CD4-positive, alpha-beta T cell (primary cell): ENCODE results near the gene SEMA6D. TPM values are rescaled to one million over a fixed set of nuclear protein-coding genes. Genes with fewer than 3 reads are reported as not detected.

ENCODE experiments used
- ATAC-seq: fragments of 200-7000 bp; cut with Tn5 transposase; one replicate; pipeline ENCODE4 v1.10.0; 2022; ENCODE audit warnings: mild to moderate bottlenecking; ENCODE audit not compliant: poor library complexity
- CTCF ChIA-PET: fragments of 350-600 bp; sonication (Branson Sonifier 250); formaldehyde crosslinking; loops from one replicate; lab custom pipeline; 2021; ENCODE audit warnings: antibody characterized with exemption, inconsistent platforms; lab: Charles Lee
- POLR2A ChIA-PET: fragments of 350-600 bp; sonication (Branson Sonifier 250); formaldehyde crosslinking; loops from one replicate; lab custom pipeline; 2021; ENCODE audit warnings: antibody characterized with exemption, inconsistent platforms; lab: Charles Lee
- DNase-seq, 14 experiments: peaks; one replicate each; pipeline ENCODE4 v3.0.0-alpha.2; 2013 to 2020; ENCODE audit warnings: mixed read lengths in 2 of 14
- H3K27ac ChIP-seq, 2 donors: one replicate each; pipeline versions ENCODE4 v1.5.1 to v1.7.0; 2013; ENCODE audit warnings: low read length in 2 of 2, low read depth in 1 of 2, mild to moderate bottlenecking in 1 of 2
- H3K27me3 ChIP-seq, 2 experiments: 1 replicate in 1 of 2; 2 replicates in 1 of 2; pipeline versions ENCODE4 v1.6.1 to v1.7.0; 2013; ENCODE audit warnings: low read length in 2 of 2, control low read depth in 1 of 2, mild to moderate bottlenecking in 1 of 2, moderate library complexity in 1 of 2; ENCODE audit not compliant: insufficient read depth in 2 of 2, control insufficient read depth in 1 of 2
- H3K36me3 ChIP-seq: one replicate; pipeline ENCODE4 v1.6.1; 2013; ENCODE audit warnings: low read length, control low read depth; ENCODE audit not compliant: insufficient read depth
- H3K4me1 ChIP-seq: one replicate; pipeline ENCODE4 v1.6.1; 2013; ENCODE audit warnings: low read length, control low read depth; ENCODE audit not compliant: insufficient read depth
- H3K4me3 ChIP-seq: one replicate; pipeline ENCODE4 v1.5.1; 2013; ENCODE audit warnings: mild to moderate bottlenecking, low read length, moderate library complexity
- H3K9me3 ChIP-seq, 2 experiments: 1 replicate in 1 of 2; 2 replicates in 1 of 2; pipeline versions ENCODE4 v1.6.1 to v1.7.0; 2013; ENCODE audit warnings: low read length in 2 of 2, mild to moderate bottlenecking in 2 of 2, control low read depth in 1 of 2, moderate library complexity in 1 of 2; ENCODE audit not compliant: control insufficient read depth in 1 of 2, insufficient read depth in 1 of 2
- H3K27ac Mint-ChIP-seq: one replicate; pipeline ENCODE4 v1.8.0; 2020; ENCODE audit warnings: mixed read lengths
- H3K27me3 Mint-ChIP-seq: one replicate; pipeline ENCODE4 v1.8.0; 2021; ENCODE audit warnings: mixed read lengths
- H3K36me3 Mint-ChIP-seq: one replicate; pipeline ENCODE4 v1.8.0; 2021; ENCODE audit warnings: low read depth, mixed read lengths
- H3K4me1 Mint-ChIP-seq: one replicate; pipeline ENCODE4 v1.8.0; 2021; ENCODE audit warnings: low read depth, mixed read lengths
- H3K4me3 Mint-ChIP-seq: one replicate; pipeline ENCODE4 v1.8.0; 2020; ENCODE audit warnings: mild to moderate bottlenecking, mixed read lengths
- H3K9me3 Mint-ChIP-seq: one replicate; pipeline ENCODE4 v1.8.0; 2020; ENCODE audit warnings: mixed read lengths
- intact Hi-C, 2 experiments: fragments of 100-400 bp; cut with DNase I in 1 of 2; cut with micrococcal nuclease in 1 of 2; formaldehyde crosslinking; loops; one replicate each; pipeline versions ENCODE4 v1.15.1 to v1.9.0; 2023 to 2025; cut with DNase I, micrococcal nuclease
- total RNA-seq, 174 experiments: library from RNA in 2 of 174; stranded (reverse) in 2 of 174; gene quantifications; one replicate each; pipeline ENCODE4 v1.2.3 and lab custom pipeline; 2021 to 2026
- TF ChIP-seq, protein P1 (sequence below): fragments of 200-600 bp; IDR thresholded peaks from one replicate; pipeline ENCODE4 v1.8.0; 2022; ENCODE audit warnings: antibody characterized with exemption, mild to moderate bottlenecking

SEMA6D gene
- total RNA-seq, 2 experiments from 2014 or later = not detected

DNA sequence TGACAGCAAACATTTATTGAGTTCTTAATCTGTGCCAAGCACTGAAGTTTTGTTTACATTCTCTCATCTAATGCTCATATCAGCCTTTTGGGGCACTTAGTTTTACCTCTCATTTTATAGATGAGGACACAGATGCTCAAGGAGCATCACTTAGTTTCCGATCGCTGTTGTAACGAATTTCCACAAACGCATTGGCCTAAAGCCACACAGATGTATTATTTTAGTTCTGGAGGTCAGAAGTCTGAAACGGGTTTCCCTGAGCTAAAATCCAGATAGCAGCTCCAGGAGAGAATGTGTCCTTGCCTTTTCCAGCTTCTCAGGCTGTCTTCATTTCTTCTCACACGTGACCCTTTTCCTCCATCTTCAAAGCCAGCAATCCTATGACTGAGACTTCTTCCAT, 11.1 kb downstream of the SEMA6D start:
- ChIA-PET CTCF (no interaction called here), POLR2A (no interaction called here)
- intact Hi-C loops = no loop called here
- Histone ChIP-seq H3K27ac (no peak overlapping the region), H3K4me1 (no peaks in the 10 kb centered on the region), H3K9me3 (peaks cover 0 to 7% of the 10 kb centered on the region in 2 experiments), H3K36me3 (no peaks in the 10 kb centered on the region), H3K4me3 (no peak overlapping the region), H3K27me3 (no peaks in the 10 kb centered on the region)
- TF ChIP-seq, protein P1, sequence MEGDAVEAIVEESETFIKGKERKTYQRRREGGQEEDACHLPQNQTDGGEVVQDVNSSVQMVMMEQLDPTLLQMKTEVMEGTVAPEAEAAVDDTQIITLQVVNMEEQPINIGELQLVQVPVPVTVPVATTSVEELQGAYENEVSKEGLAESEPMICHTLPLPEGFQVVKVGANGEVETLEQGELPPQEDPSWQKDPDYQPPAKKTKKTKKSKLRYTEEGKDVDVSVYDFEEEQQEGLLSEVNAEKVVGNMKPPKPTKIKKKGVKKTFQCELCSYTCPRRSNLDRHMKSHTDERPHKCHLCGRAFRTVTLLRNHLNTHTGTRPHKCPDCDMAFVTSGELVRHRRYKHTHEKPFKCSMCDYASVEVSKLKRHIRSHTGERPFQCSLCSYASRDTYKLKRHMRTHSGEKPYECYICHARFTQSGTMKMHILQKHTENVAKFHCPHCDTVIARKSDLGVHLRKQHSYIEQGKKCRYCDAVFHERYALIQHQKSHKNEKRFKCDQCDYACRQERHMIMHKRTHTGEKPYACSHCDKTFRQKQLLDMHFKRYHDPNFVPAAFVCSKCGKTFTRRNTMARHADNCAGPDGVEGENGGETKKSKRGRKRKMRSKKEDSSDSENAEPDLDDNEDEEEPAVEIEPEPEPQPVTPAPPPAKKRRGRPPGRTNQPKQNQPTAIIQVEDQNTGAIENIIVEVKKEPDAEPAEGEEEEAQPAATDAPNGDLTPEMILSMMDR = no peak
- no peak for ATAC-seq
- Mint-ChIP-seq H3K36me3 (no peaks in the 10 kb centered on the region), H3K27me3 (peaks cover 10% of the 10 kb centered on the region), H3K9me3 (no peaks in the 10 kb centered on the region), H3K27ac (no peak overlapping the region), H3K4me3 (no peak overlapping the region), H3K4me1 (no peaks in the 10 kb centered on the region)
- no peak for DNase-seq

DNA sequence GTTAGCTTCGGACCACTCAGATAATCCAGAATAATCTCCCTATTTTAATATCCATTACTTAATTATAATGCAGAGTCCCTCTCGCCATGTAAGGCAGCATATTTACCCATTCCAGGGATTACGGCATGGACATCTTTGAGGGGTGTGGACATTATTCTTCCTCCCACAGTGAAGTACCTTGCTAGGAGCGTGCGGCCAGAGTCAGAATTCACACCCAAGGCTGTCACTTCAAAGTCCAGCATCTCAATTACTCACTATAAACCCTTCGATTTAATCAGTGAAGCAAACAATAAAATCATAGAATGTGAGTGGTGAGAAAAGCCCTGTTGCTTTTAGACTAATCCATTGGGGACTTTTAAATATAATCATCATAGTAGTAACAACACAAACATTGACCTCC, 11.6 kb downstream of the SEMA6D start:
- ChIA-PET POLR2A (no interaction called here), CTCF (no interaction called here)
- no peak overlapping the region for H3K27ac Mint-ChIP-seq
- Histone ChIP-seq H3K36me3 (no peaks in the 10 kb centered on the region), H3K27ac (no peak overlapping the region), H3K4me3 (no peak overlapping the region), H3K4me1 (no peaks in the 10 kb centered on the region), H3K27me3 (no peaks in the 10 kb centered on the region), H3K9me3 (peaks cover 0 to 7% of the 10 kb centered on the region in 2 experiments)
- no peaks in the 10 kb centered on the region for H3K36me3 Mint-ChIP-seq
- TF ChIP-seq, protein P1 = no peak
- no peak for DNase-seq
- peaks cover 10% of the 10 kb centered on the region for H3K27me3 Mint-ChIP-seq
- ATAC-seq = no peak
- H3K4me3 Mint-ChIP-seq = no peak overlapping the region
- no peaks in the 10 kb centered on the region for H3K4me1 Mint-ChIP-seq
- intact Hi-C loops = no loop called here
- no peaks in the 10 kb centered on the region for H3K9me3 Mint-ChIP-seq

DNA sequence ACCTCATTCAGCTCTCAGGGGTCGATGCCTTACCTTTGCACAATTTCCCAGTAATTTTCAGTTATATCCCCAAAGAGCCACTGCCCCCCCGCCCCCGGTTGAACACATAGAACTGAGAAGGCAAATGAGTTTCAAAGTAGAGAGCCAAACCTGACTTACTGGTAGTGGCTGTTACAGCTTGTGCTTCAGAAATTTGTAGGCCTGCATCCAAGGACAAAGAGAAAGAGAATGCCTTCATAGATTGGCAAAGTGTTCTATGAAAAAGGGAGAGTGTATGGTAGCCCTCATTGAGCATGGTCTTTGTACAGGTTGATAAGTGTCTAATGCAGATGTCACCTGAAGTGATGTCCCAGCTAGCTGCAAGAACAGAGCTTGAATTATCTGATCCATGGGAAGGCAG, 13.9 kb downstream of the SEMA6D start:
- Mint-ChIP-seq H3K9me3 (no peaks in the 10 kb centered on the region), H3K4me1 (no peaks in the 10 kb centered on the region), H3K36me3 (no peaks in the 10 kb centered on the region), H3K4me3 (no peak overlapping the region), H3K27me3 (no peaks in the 10 kb centered on the region), H3K27ac (no peak overlapping the region)
- POLR2A ChIA-PET = no interaction called here
- Histone ChIP-seq H3K4me1 (no peaks in the 10 kb centered on the region), H3K9me3 (peaks cover 0 to 7% of the 10 kb centered on the region in 2 experiments), H3K27ac (no peak overlapping the region), H3K27me3 (no peaks in the 10 kb centered on the region), H3K36me3 (no peaks in the 10 kb centered on the region), H3K4me3 (no peak overlapping the region)
- TF ChIP-seq, protein P1 = no peak
- intact Hi-C loops = no loop called here
- DNase-seq = no peak
- CTCF ChIA-PET = no interaction called here
- ATAC-seq = no peak
